Measurements from ENCODE around the gene CDCA7.

GRCh38 chr2:173350383-173350782, 4.3 kb upstream of the CDCA7 start:
- TF ChIP-seq, protein P1, sequence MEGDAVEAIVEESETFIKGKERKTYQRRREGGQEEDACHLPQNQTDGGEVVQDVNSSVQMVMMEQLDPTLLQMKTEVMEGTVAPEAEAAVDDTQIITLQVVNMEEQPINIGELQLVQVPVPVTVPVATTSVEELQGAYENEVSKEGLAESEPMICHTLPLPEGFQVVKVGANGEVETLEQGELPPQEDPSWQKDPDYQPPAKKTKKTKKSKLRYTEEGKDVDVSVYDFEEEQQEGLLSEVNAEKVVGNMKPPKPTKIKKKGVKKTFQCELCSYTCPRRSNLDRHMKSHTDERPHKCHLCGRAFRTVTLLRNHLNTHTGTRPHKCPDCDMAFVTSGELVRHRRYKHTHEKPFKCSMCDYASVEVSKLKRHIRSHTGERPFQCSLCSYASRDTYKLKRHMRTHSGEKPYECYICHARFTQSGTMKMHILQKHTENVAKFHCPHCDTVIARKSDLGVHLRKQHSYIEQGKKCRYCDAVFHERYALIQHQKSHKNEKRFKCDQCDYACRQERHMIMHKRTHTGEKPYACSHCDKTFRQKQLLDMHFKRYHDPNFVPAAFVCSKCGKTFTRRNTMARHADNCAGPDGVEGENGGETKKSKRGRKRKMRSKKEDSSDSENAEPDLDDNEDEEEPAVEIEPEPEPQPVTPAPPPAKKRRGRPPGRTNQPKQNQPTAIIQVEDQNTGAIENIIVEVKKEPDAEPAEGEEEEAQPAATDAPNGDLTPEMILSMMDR (IDR thresholded peaks at IDR 0.05): no peak
- TF ChIP-seq POLR2AphosphoS5 (IDR thresholded peaks at IDR 0.05): no peak
